GM13977 (cell line): ENCODE results near the gene AGAP1.

Experiments
- DNase-seq: peaks from one replicate; pipeline ENCODE4 v3.0.0; 2012; ENCODE audit warnings: low spot score
- in situ Hi-C: fragments of 300-500 bp; cut with MboI; formaldehyde crosslinking; loops from one replicate; pipeline ENCODE4 v1.12.0; 2022; ENCODE audit warnings: low sequenced_read_pairs, low pct_unique_long_range_greater_than_20kb, mixed read lengths, inconsistent platforms; ENCODE audit not compliant: unreplicated experiment
- TF ChIP-seq, protein P1 (sequence below): IDR thresholded peaks from 2 replicates; pipeline ENCODE4 v1.5.1; 2012; ENCODE audit warnings: mild to moderate bottlenecking, control low read depth; ENCODE audit not compliant: insufficient read depth; ENCODE audit errors: extremely low read depth, missing control alignments

Gene AGAP1

DNA sequence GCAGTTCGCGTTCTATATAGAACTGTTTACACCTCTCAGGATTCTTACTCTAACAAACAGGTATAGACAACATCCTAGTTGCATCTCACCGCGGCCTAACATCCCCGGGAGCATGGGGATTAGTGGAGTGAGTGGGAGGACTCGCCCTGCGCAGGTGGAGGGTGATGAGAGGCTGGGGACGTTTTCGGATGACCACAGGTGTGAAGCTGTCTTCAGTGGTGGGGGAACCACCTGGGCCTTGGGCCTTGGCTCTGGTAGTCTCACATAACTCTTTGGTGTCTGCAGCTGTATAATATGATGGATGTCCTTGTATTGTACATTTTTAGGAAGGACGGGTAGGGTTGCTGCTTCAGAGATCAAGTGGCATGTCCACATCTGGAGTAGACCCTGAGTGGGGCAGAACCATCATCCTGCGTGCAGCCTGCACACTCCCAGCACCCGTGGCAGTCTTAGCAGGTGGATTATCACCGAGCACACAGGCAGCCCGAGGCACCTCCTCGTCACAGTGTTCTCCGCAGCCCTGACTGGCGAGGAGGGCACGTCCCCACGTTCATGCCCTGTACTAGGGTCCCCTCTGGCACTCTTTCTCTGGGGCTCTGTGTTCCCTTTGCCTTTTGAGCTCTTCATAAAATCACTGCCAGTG, 56.0 kb downstream of the AGAP1 start:
- in situ Hi-C loops = no loop called here
- TF ChIP-seq, protein P1, sequence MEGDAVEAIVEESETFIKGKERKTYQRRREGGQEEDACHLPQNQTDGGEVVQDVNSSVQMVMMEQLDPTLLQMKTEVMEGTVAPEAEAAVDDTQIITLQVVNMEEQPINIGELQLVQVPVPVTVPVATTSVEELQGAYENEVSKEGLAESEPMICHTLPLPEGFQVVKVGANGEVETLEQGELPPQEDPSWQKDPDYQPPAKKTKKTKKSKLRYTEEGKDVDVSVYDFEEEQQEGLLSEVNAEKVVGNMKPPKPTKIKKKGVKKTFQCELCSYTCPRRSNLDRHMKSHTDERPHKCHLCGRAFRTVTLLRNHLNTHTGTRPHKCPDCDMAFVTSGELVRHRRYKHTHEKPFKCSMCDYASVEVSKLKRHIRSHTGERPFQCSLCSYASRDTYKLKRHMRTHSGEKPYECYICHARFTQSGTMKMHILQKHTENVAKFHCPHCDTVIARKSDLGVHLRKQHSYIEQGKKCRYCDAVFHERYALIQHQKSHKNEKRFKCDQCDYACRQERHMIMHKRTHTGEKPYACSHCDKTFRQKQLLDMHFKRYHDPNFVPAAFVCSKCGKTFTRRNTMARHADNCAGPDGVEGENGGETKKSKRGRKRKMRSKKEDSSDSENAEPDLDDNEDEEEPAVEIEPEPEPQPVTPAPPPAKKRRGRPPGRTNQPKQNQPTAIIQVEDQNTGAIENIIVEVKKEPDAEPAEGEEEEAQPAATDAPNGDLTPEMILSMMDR = no peak
- DNase-seq = no peak

DNA sequence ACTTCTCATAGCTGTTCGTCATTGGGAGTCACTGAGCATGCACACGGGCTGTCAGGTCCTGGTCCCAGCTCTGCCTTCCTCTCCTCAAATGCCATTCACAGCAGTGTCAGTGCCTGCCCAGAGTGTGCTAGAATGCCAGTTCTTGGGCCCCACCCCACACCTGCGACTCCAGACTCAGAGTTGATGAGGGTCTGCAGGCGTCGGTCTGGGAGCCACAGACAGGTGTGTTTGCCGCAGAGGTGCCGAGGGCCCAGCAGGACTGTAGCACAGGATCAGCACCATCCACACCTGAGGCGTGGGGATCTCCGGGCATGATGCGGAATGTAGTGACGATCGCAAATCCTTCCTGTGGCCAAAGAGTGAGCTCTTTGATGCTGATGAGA, 56.5 kb downstream of the AGAP1 start:
- in situ Hi-C loops = no loop called here
- no peak for DNase-seq
- TF ChIP-seq, protein P1 = no peak

DNA sequence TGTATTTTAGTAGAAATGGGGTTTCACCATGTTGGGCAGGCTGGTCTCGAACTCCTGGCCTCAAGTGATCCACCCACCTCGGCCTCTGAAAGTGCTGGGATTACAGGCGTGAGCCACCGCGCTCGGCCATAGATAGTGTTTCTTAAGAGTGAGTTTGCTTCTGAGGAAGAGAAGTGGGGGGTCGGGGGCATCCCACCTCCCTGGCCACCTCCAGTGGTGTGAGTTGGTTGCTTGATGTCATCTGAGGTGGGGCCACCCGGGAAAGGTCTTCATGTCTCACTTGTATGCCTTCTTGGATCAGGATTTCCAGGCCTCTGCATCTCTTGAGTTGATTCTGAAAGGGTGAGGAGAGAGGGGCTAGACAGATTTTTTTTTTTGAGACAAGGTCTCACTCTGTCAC, 57.1 kb downstream of the AGAP1 start:
- TF ChIP-seq, protein P1 = no peak
- in situ Hi-C loops = no loop called here
- no peak for DNase-seq

DNA sequence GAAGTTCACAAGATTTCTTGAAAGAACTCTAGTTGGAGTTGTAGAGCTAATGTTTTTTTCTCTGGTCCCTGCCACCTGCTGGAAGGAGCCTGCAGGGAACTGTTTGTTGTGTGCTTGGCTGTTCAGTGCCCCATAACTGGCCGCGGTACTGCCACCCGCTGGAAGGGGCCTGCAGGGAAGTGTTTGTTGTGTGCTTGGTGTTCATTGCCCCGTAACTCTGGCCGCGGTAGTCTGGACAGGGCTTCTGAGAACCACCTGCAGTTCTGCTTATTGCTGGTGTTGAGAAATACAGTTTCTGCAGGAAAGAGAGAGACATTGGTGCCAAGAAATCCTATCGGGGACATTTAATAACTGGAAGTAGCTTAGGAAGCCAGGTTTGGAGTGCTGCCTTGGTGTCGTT, 58.1 kb downstream of the AGAP1 start:
- no peak for DNase-seq
- in situ Hi-C loops = no loop called here
- TF ChIP-seq, protein P1 = no peak

DNA sequence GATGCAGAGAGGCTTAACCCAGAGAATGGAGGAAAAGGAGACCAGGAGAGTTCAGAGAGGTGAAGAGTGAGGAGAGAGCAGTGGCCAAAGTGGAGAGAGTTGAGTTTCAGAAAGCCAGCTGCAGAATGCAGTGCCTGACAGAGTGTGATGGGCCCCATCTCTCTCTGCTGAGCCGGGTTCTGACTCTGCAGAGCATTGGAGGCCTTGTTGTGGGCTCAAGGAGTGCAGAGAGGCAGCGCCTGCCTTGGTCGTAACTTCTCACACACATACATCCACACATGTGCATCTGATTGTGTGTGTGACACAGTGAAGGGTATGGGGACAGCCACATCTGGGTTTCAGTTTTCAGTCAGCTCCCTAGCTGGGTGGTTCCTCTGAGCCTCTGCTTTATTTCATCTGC, 58.8 kb downstream of the AGAP1 start:
- TF ChIP-seq, protein P1 = no peak
- in situ Hi-C loops = no loop called here
- no peak for DNase-seq

DNA sequence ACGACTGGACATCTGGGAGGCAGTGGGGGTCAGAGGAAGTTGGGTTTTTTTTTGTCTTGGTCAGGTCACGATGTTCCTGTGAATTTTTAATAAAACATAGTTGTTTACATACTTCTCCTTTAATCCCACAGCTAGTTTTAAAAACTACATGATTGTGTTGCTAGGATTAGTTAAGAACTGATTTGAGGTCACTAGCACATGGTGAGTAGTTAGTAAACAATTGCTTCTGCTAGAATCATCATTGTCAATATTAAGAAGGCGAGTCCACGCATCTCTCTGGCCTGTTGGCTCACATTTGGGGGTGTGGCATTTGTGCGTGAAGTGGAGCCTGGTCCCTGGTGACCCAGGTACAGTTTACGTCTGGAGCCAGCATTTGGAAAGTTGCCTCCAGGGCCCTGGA, 59.4 kb downstream of the AGAP1 start:
- DNase-seq = no peak
- in situ Hi-C loops = no loop called here
- TF ChIP-seq, protein P1 = no peak
